HFF-Myc (cell line): ENCODE results near the gene RAB40B.

Experiments used
- DNase-seq: peaks from one replicate; pipeline ENCODE4 v3.0.0-alpha.2; 2011; ENCODE audit warnings: low read depth; ENCODE audit errors: extremely low read depth
- H3K4me3 ChIP-seq: replicated peaks from 2 replicates; pipeline ENCODE4 v1.5.1; 2011; ENCODE audit warnings: low read depth, mild to moderate bottlenecking, control low read depth, low read length
- CTCF ChIP-seq: IDR thresholded peaks from 2 replicates; pipeline ENCODE4 v1.5.1; 2012; ENCODE audit warnings: mild to moderate bottlenecking, low read depth, low read length, control low read depth; ENCODE audit errors: missing control alignments

The RAB40B gene

GRCh38 chr17:82670661-82671450, 27.6 kb downstream of the RAB40B start:
- TF ChIP-seq CTCF, result no peak
- DNase-seq, result no peak
- H3K4me3 ChIP-seq, result no peak overlapping the region

GRCh38 chr17:82668631-82669099, 29.8 kb downstream of the RAB40B start:
- DNase-seq, result no peak
- H3K4me3 ChIP-seq, result no peak overlapping the region
- peak; percentile 72 for TF ChIP-seq CTCF

GRCh38 chr17:82668024-82668630, 30.4 kb downstream of the RAB40B start:
- H3K4me3 ChIP-seq, result no peak overlapping the region
- TF ChIP-seq CTCF, result no peak
- no peak for DNase-seq

GRCh38 chr17:82667668-82668000, 30.9 kb downstream of the RAB40B start:
- DNase-seq, result no peak
- H3K4me3 ChIP-seq, result no peak overlapping the region
- TF ChIP-seq CTCF, result no peak

- no peak for TF ChIP-seq CTCF
- no peak for DNase-seq
- H3K4me3 ChIP-seq, result no peak overlapping the region
Measured at GRCh38 chr17:82666931-82667667, 31.4 kb downstream of the RAB40B start.

GRCh38 chr17:82665891-82666290, 32.6 kb downstream of the RAB40B start:
- DNase-seq, result no peak
- TF ChIP-seq CTCF, result no peak
- no peak overlapping the region for H3K4me3 ChIP-seq
